ENCODE results near the gene COL5A1. TPM values are rescaled to one million over a fixed set of nuclear protein-coding genes. Genes with fewer than 3 reads are reported as not detected.

COL5A1 gene
- total RNA-seq, 4 donors from 2014 or later, result 1.6 to 2.8 (median 2.3) TPM

DNA sequence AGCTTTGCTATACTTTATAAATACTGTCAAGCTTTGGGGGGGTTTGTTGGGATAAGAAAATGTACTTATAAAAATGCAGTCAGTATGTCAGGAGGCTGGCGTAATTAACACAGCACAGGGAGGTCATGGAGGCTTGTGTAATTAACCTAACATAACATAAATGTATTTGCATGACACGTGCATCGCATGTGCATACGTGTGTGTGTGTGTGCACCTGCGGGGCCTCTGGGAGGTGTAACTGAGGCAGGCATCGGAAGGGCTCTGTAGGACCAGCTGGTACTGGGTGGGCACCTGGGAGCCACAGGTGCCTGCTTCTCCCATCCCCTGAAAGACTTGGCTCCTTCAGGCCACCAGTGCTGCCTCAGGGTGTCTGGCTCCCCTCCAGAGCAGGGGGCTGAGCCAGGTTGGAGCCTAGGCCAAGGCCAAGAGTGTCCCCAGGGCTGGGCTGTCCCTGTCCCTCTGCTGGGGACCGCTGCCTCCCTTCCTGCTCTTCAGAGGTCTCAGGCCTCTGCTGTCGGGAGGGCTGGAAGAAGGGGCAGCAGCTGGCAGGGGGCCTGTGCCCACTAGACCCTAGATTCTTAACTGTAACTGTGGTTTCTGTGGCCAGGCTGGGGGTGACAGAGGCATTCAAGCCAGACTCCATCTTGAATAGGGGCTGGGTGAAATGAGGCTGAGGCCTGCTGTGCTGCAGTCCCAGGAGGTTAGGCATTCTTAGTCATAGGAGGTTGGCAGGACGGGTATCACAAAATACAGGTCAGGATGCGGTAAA lies 248.0 kb downstream of the COL5A1 start:
- in situ Hi-C loops (cut with MboI; ENCODE audit: low sequenced_read_pairs in 4 of 4), result no loop called here
- TF ChIP-seq POLR2A (IDR thresholded peaks at IDR 0.05), result no peak
- TF ChIP-seq, protein P1, sequence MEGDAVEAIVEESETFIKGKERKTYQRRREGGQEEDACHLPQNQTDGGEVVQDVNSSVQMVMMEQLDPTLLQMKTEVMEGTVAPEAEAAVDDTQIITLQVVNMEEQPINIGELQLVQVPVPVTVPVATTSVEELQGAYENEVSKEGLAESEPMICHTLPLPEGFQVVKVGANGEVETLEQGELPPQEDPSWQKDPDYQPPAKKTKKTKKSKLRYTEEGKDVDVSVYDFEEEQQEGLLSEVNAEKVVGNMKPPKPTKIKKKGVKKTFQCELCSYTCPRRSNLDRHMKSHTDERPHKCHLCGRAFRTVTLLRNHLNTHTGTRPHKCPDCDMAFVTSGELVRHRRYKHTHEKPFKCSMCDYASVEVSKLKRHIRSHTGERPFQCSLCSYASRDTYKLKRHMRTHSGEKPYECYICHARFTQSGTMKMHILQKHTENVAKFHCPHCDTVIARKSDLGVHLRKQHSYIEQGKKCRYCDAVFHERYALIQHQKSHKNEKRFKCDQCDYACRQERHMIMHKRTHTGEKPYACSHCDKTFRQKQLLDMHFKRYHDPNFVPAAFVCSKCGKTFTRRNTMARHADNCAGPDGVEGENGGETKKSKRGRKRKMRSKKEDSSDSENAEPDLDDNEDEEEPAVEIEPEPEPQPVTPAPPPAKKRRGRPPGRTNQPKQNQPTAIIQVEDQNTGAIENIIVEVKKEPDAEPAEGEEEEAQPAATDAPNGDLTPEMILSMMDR (IDR thresholded peaks at IDR 0.05 in 4 of 5, conservative IDR thresholded peaks at IDR 0.05 in 1 of 5), result no peak
- Histone ChIP-seq H3K36me3 (no peaks in the 10 kb centered on the region), H3K27me3 (no peaks in the 10 kb centered on the region), H3K4me1 (peaks cover 0 to 2% of the 10 kb centered on the region in 2 donors), H3K4me3 (no peak overlapping the region), H3K27ac (no peak overlapping the region), H3K9me3 (no peaks in the 10 kb centered on the region)
- no peak for ATAC-seq
- no peak for DNase-seq
- intact Hi-C loops (cut with DNase I; ENCODE audit: low total_unique reads), result loop anchor here (10.0 kb wide), 1 partner anchor 85 kb away; no protein-coding TSS in a partner anchor

DNA sequence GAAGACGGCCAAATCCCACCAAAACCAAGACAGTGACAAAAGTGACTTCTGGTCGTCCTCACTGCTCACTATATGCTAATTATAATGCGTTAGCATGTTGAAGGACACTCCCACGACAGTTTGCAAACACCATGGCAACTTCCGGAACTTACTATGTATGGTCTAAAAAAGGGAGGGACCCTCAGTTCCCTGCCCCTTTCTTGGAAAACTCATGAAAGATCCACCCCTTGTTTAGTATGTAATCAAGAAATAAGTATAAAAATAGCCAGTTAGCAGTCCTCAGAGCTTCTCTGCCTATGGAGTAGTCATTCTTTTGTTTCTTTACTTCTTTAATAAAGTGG lies 248.5 kb downstream of the COL5A1 start:
- intact Hi-C loops (cut with DNase I; ENCODE audit: low total_unique reads), result loop anchor here (10.0 kb wide), 1 partner anchor 85 kb away; no protein-coding TSS in a partner anchor
- no peak for DNase-seq
- H3K27me3 ChIP-seq, result no peaks in the 10 kb centered on the region
- in situ Hi-C loops (cut with MboI; ENCODE audit: low sequenced_read_pairs in 4 of 4), result no loop called here
- ATAC-seq, result no peak
- H3K27ac ChIP-seq, result no peak overlapping the region
- H3K4me3 ChIP-seq, result no peak overlapping the region
- no peaks in the 10 kb centered on the region for H3K9me3 ChIP-seq
- H3K36me3 ChIP-seq, result no peaks in the 10 kb centered on the region
- TF ChIP-seq POLR2A (IDR thresholded peaks at IDR 0.05), result no peak
- TF ChIP-seq, protein P1 (IDR thresholded peaks at IDR 0.05 in 4 of 5, conservative IDR thresholded peaks at IDR 0.05 in 1 of 5), result no peak
- H3K4me1 ChIP-seq, result peaks cover 0 to 6% of the 10 kb centered on the region in 2 donors

DNA sequence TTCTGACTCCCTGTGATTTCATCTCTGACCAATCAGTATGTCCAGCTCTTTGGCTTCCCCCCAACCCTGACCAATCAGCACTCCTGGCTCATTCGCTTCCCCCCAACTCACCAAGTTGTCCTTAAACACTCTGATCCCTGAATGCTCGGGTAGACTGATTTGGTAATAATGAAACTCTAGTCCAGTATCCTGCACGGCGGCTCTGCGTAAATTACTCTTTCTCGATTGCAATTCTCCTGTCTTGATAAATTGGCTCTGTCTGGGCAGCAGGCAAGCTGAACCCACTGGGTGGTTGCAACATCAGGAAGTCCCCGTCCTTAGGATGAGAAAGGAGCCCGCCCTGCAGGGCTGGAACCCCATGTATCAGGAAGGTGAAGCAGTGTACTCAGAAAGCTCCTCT lies 249.4 kb downstream of the COL5A1 start:
- Histone ChIP-seq H3K36me3 (no peaks in the 10 kb centered on the region), H3K4me3 (no peak overlapping the region), H3K9me3 (no peaks in the 10 kb centered on the region), H3K27me3 (no peaks in the 10 kb centered on the region), H3K4me1 (peaks cover 0 to 14% of the 10 kb centered on the region in 2 donors), H3K27ac (no peak overlapping the region)
- intact Hi-C loops (cut with DNase I; ENCODE audit: low total_unique reads), result loop anchor here (10.0 kb wide), 1 partner anchor 86 kb away; no protein-coding TSS in a partner anchor
- no peak for ATAC-seq
- in situ Hi-C loops (cut with MboI; ENCODE audit: low sequenced_read_pairs in 4 of 4), result no loop called here
- DNase-seq, result no peak
- TF ChIP-seq, protein P1 (IDR thresholded peaks at IDR 0.05 in 4 of 5, conservative IDR thresholded peaks at IDR 0.05 in 1 of 5), result no peak
- TF ChIP-seq POLR2A (IDR thresholded peaks at IDR 0.05), result no peak

DNA sequence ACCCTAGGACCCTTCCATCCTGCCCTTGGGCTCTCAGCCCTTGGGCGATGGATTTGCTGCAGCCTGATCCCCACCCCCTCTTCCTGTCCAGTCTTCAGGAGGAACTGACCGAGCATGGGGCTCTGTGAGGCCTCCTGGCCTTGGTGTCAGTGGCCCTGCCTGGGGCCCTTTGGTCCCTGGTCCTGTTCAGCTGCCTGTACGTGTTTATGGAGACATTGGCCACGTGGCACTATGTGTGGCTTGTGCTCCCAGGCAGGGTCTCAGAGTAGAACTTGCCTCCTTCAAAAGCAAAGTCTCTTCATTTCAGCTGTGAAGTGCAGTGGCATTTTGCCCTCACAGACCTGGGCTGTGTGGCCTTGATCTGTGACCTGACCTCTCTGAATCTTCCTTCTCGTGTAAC lies 250.1 kb downstream of the COL5A1 start:
- intact Hi-C loops (cut with DNase I; ENCODE audit: low total_unique reads), result loop anchor here (10.0 kb wide), 1 partner anchor 87 kb away; no protein-coding TSS in a partner anchor
- H3K9me3 ChIP-seq, result no peaks in the 10 kb centered on the region

More for the DNA sequence above, 250.1 kb downstream of the COL5A1 start:
- DNase-seq (no peak), ATAC-seq (no peak)
- peaks cover 0 to 16% of the 10 kb centered on the region in 2 donors for H3K4me1 ChIP-seq
- in situ Hi-C loops (cut with MboI; ENCODE audit: low sequenced_read_pairs in 4 of 4), result no loop called here
- H3K36me3 ChIP-seq, result no peaks in the 10 kb centered on the region
- TF ChIP-seq, protein P1 (IDR thresholded peaks at IDR 0.05 in 4 of 5, conservative IDR thresholded peaks at IDR 0.05 in 1 of 5), result no peak
- TF ChIP-seq POLR2A (IDR thresholded peaks at IDR 0.05), result no peak
- no peak overlapping the region for H3K4me3 ChIP-seq
- no peaks in the 10 kb centered on the region for H3K27me3 ChIP-seq
- no peak overlapping the region for H3K27ac ChIP-seq
